Natural killer cell (primary cell): ENCODE results near the gene ESPNL. TPM values are rescaled to one million over a fixed set of nuclear protein-coding genes. Genes with fewer than 3 reads are reported as not detected.

Source experiments
- ATAC-seq, 3 donors: fragments of 150-1000 bp in 2 of 3; fragments of 200-7000 bp in 1 of 3; cut with Tn5 transposase; 1 replicate in 1 of 3; 2 replicates in 2 of 3; pipeline ENCODE4 v1.10.0; 2021; ENCODE audit warnings: mild to moderate bottlenecking in 2 of 3, moderate library complexity in 2 of 3
- DNase-seq, 2 donors: peaks; one replicate each; pipeline versions ENCODE4 v3.0.0 to v3.0.0-alpha.2; 2013 to 2021; ENCODE audit warnings: mixed read lengths in 1 of 2
- H3K27ac ChIP-seq: one replicate; pipeline ENCODE4 v1.5.1; 2013; ENCODE audit warnings: mild to moderate bottlenecking, low read length
- H3K27me3 ChIP-seq: one replicate; pipeline ENCODE4 v1.6.1; 2013; ENCODE audit warnings: low read length; ENCODE audit not compliant: control insufficient read depth, insufficient read depth
- H3K36me3 ChIP-seq: one replicate; pipeline ENCODE4 v1.6.1; 2013; ENCODE audit warnings: low read length; ENCODE audit not compliant: control insufficient read depth, insufficient read depth
- H3K4me1 ChIP-seq: one replicate; pipeline ENCODE4 v1.6.1; 2013; ENCODE audit warnings: low read length; ENCODE audit not compliant: control insufficient read depth, insufficient read depth
- H3K4me3 ChIP-seq: one replicate; pipeline ENCODE4 v1.5.1; 2013; ENCODE audit warnings: low read length
- H3K9me3 ChIP-seq: one replicate; pipeline ENCODE4 v1.6.1; 2013; ENCODE audit warnings: low read length; ENCODE audit not compliant: control insufficient read depth, insufficient read depth
- H3K27ac Mint-ChIP-seq, 2 donors: one replicate each; pipeline ENCODE4 v1.8.0; 2022; ENCODE audit warnings: mild to moderate bottlenecking in 2 of 2, mixed read lengths in 2 of 2, moderate library complexity in 1 of 2
- H3K27me3 Mint-ChIP-seq, 2 donors: one replicate each; pipeline ENCODE4 v1.8.0; 2022; ENCODE audit warnings: low read depth in 2 of 2, mixed read lengths in 2 of 2
- H3K36me3 Mint-ChIP-seq: one replicate; pipeline ENCODE4 v1.8.0; 2022; ENCODE audit warnings: mixed read lengths
- H3K4me1 Mint-ChIP-seq, 2 donors: one replicate each; pipeline ENCODE4 v1.8.0; 2022; ENCODE audit warnings: mixed read lengths in 2 of 2
- H3K4me3 Mint-ChIP-seq: one replicate; pipeline ENCODE4 v1.8.0; 2022; ENCODE audit warnings: mild to moderate bottlenecking, moderate library complexity, mixed read lengths
- H3K9me3 Mint-ChIP-seq, 2 donors: one replicate each; pipeline ENCODE4 v1.8.0; 2022; ENCODE audit warnings: mixed read lengths in 2 of 2
- CTCF ChIP-seq: fragments of 200-600 bp; IDR thresholded peaks from one replicate; pipeline ENCODE4 v1.8.0; 2022; ENCODE audit warnings: antibody characterized with exemption
- WGBS: methylation state at CpG from one replicate; pipeline ENCODE4 v1.1.7; 2013; ENCODE audit warnings: missing lambda C conversion rate; ENCODE audit not compliant: insufficient coverage; 5-methylcytosine and 5-hydroxymethylcytosine counted together
- intact Hi-C: fragments of 100-400 bp; cut with micrococcal nuclease; formaldehyde crosslinking; loops from one replicate; pipeline ENCODE4 v1.14.2; 2022
- total RNA-seq, 4 donors: library from RNA; stranded (reverse); fragments of 120-200 nt in 1 of 4; gene quantifications; one replicate each; pipeline versions ENCODE4 v1.2.3 to v1.2.4, GENCODE V29; 2013 to 2022

The ESPNL gene
- total RNA-seq, 3 donors from 2014 or later (not counting 1 experiment from before 2014, with no cell fraction given) = not detected

DNA sequence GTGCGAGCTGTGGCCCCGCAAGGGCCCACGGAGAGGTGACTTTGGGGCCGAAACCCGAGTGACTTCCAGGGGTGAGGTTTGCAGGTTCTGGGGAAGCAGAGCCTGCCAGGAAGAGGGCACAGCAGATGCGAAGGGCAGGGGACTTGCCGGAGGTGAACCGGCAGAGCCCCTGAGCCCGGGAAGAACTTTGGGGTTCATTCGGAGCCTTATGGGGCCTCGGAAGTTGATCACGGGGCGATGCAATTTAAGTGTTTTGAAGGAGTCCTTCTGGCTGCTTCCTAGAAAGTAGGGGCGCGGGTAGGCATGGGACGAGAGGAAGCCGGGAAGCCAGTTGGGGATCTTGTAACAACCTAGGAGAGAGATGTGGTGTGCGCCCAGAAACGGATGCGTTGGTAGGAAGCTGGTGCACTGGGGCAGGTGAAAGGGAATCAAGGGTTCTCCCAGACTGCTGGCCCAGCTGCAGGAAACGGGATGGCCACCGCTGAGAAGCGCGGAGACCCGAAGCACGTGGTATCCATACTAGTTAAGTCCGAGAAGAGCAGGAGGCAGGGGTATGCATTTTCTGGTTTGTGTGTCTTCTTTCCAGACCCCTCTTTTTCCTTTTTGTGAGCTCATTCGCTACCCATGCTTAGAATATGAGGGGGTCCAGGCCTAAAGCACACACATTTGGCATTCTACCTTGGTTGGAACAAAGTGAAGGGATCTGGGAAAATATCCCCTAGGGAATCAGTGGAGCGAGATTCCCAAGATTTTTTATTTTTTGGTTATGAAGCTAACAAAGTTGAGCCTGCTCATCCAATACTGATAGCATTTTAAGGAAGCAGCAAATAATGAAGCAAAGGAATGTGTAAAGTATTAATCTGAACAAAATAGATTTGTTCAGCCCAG lies 38.6 kb upstream of the ESPNL start:
- ATAC-seq (peak in 1 of 3 donors; percentile 0), DNase-seq (peak in 1 of 2 donors; percentile 58)
- H3K4me1 ChIP-seq = peaks cover 16% of the 10 kb centered on the region
- Mint-ChIP-seq H3K9me3 (peaks cover 0 to 2% of the 10 kb centered on the region in 2 donors), H3K4me3 (peak overlapping the region; percentile 89), H3K27ac (peak overlapping the region; percentile 84 to 93), H3K36me3 (peaks cover 5% of the 10 kb centered on the region), H3K4me1 (peaks cover 30 to 32% of the 10 kb centered on the region in 2 donors), H3K27me3 (peaks cover 0 to 6% of the 10 kb centered on the region in 2 donors)
- peak overlapping the region; percentile 86 for H3K4me3 ChIP-seq
- H3K27me3 ChIP-seq = no peaks in the 10 kb centered on the region
- H3K27ac ChIP-seq = peak overlapping the region; percentile 48
- intact Hi-C loops = loop anchor here (2.0 to 10.0 kb wide), 3 partner anchors 95 to 157 kb away; partner anchors contain the start of genes ILKAP and UBE2F
- no peak for TF ChIP-seq CTCF
- 3% methylated on average over 28 of the region's 29 CpGs for WGBS
- H3K9me3 ChIP-seq = no peaks in the 10 kb centered on the region
- H3K36me3 ChIP-seq = peaks cover 10% of the 10 kb centered on the region

DNA sequence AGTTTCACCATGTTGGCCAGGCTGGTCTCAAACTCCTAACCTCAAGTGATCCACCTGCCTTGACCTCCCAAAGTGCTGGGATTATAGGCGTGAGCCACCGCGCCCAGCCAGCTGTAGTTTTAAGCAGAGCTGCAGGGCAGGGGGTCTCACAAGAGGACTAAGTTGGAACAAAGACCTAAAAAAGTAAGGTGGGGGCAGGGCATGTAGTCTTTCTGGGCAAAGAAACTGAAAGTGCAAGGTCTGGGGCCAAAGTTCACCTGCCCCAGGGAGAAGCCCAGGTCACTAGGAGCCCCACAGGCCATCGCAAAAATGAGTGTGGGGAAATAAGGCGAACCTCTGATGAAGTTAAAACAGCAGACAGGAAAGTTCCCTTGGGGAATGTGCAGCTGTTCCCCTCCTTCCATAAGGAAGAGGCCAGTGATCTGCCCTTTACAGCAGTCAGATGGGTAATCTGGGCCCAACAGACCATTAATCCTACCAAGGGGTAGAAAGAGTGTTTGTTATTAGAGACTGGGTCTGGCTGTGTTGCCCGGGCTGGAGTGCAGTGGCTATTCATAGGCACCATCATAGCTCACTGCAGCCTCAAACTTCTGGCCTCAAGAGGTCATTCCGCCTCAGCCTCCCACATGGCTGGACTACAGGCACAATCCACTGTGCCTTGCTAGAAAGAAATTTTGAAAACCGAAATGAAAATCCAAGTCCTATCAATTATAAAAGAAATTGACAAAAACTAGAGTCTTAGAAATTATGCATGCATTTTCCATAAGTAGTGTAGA lies 36.5 kb upstream of the ESPNL start:
- H3K4me3 Mint-ChIP-seq = no peak overlapping the region
- peaks cover 0 to 2% of the 10 kb centered on the region in 2 donors for H3K9me3 Mint-ChIP-seq
- Histone ChIP-seq H3K27me3 (no peaks in the 10 kb centered on the region), H3K4me3 (no peak overlapping the region), H3K4me1 (peaks cover 23% of the 10 kb centered on the region), H3K9me3 (no peaks in the 10 kb centered on the region), H3K27ac (no peak overlapping the region), H3K36me3 (peaks cover 18% of the 10 kb centered on the region)
- ATAC-seq (no peak), DNase-seq (no peak)
- 95% methylated on average over 8 of the region's 8 CpGs for WGBS
- intact Hi-C loops = loop anchor here (5.0 to 10.0 kb wide), 2 partner anchors 139 to 159 kb away; partner anchors contain the start of gene ILKAP
- peaks cover 24 to 28% of the 10 kb centered on the region in 2 donors for H3K4me1 Mint-ChIP-seq
- no peak for TF ChIP-seq CTCF
- peaks cover 9% of the 10 kb centered on the region for H3K36me3 Mint-ChIP-seq
- no peaks in the 10 kb centered on the region for H3K27me3 Mint-ChIP-seq
- H3K27ac Mint-ChIP-seq = no peak overlapping the region

GRCh38 chr2:238064376-238064775 lies 35.8 kb upstream of the ESPNL start:
- no peaks in the 10 kb centered on the region for H3K27me3 Mint-ChIP-seq
- H3K4me3 Mint-ChIP-seq = no peak overlapping the region
- H3K36me3 Mint-ChIP-seq = peaks cover 9% of the 10 kb centered on the region
- H3K27me3 ChIP-seq = no peaks in the 10 kb centered on the region
- no peaks in the 10 kb centered on the region for H3K9me3 ChIP-seq
- WGBS = 83% methylated on average over 7 of the region's 7 CpGs
- peaks cover 0 to 2% of the 10 kb centered on the region in 2 donors for H3K9me3 Mint-ChIP-seq
- H3K27ac ChIP-seq = no peak overlapping the region
- peaks cover 21% of the 10 kb centered on the region for H3K36me3 ChIP-seq
- DNase-seq = no peak
- no peak for TF ChIP-seq CTCF
- intact Hi-C loops = loop anchor here (5.0 to 10.0 kb wide), 2 partner anchors 138 to 160 kb away; partner anchors contain the start of gene ILKAP
- no peak overlapping the region for H3K4me3 ChIP-seq
- H3K27ac Mint-ChIP-seq = no peak overlapping the region
- H3K4me1 ChIP-seq = peaks cover 27% of the 10 kb centered on the region
- ATAC-seq = no peak
- H3K4me1 Mint-ChIP-seq = peaks cover 25 to 27% of the 10 kb centered on the region in 2 donors
